Measurements from ENCODE around the gene PPFIBP2. TPM values are rescaled to one million over a fixed set of nuclear protein-coding genes. Genes with fewer than 3 reads are reported as not detected.

PPFIBP2 gene
- total RNA-seq, 1 experiment from 2014 or later: 21.5 TPM

DNA sequence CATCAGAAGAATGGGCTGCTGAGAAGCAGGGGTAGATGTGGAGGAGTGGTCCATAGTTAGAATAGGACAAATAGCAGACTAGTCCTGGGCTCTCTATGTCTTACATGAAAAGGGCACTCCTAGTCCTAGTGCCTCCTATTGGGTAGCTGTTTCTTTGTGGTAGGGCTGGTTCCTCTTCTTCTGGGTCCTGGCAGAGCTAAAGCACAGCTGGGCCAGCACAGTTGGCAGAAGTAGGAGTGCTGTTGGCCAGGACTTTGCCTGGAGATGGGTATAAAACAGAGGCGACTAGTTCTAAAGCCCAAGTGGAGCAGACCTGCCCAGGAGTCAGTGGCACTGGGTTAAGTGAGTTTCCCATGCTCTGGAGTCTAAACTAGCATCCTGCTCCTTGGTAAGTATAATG, 55.2 kb downstream of the PPFIBP2 start:
- H3K4me3 ChIP-seq (ENCODE audit: low read depth in 2 of 2, low read length in 2 of 2): no peak overlapping the region
- DNase-seq (ENCODE audit: low read depth, low spot score): no peak
- ATAC-seq: no peak
- peaks cover 8% of the 10 kb centered on the region; the same call in 1 of the 2 replicates for H3K4me1 ChIP-seq (ENCODE audit: control insufficient read depth, insufficient read depth, low read length)
- no peak overlapping the region for H3K27ac ChIP-seq (ENCODE audit: low read length)
- H3K27me3 ChIP-seq (ENCODE audit: control insufficient read depth, insufficient read depth, low read length): no peaks in the 10 kb centered on the region
- no peak for TF ChIP-seq POLR2AphosphoS5 (IDR thresholded peaks at IDR 0.05; ENCODE audit: low read depth, low read length)
- TF ChIP-seq TCF7L2 (IDR thresholded peaks at IDR 0.05; ENCODE audit: low read depth, low read length): no peak
- no peak for TF ChIP-seq SIN3A (IDR thresholded peaks at IDR 0.05; ENCODE audit: borderline replicate concordance, insufficient read depth, low read depth, low read length)
- TF ChIP-seq, protein P1, sequence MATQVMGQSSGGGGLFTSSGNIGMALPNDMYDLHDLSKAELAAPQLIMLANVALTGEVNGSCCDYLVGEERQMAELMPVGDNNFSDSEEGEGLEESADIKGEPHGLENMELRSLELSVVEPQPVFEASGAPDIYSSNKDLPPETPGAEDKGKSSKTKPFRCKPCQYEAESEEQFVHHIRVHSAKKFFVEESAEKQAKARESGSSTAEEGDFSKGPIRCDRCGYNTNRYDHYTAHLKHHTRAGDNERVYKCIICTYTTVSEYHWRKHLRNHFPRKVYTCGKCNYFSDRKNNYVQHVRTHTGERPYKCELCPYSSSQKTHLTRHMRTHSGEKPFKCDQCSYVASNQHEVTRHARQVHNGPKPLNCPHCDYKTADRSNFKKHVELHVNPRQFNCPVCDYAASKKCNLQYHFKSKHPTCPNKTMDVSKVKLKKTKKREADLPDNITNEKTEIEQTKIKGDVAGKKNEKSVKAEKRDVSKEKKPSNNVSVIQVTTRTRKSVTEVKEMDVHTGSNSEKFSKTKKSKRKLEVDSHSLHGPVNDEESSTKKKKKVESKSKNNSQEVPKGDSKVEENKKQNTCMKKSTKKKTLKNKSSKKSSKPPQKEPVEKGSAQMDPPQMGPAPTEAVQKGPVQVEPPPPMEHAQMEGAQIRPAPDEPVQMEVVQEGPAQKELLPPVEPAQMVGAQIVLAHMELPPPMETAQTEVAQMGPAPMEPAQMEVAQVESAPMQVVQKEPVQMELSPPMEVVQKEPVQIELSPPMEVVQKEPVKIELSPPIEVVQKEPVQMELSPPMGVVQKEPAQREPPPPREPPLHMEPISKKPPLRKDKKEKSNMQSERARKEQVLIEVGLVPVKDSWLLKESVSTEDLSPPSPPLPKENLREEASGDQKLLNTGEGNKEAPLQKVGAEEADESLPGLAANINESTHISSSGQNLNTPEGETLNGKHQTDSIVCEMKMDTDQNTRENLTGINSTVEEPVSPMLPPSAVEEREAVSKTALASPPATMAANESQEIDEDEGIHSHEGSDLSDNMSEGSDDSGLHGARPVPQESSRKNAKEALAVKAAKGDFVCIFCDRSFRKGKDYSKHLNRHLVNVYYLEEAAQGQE (IDR thresholded peaks at IDR 0.05; ENCODE audit: insufficient read depth in 1 of 2, low read depth in 2 of 2, low read length in 1 of 2): no peak
- TF ChIP-seq CTCF (IDR thresholded peaks at IDR 0.05): no peak
- POLR2A ChIA-PET: no interaction called here
- in situ Hi-C loops (cut with HindIII; ENCODE audit: low pct_unique_long_range_greater_than_20kb, low sequenced_read_pairs): no loop called here
- intact Hi-C loops (cut with micrococcal nuclease; ENCODE audit: unreplicated experiment): no loop called here
- CTCF ChIA-PET: no interaction called here
- H3K9me3 ChIP-seq (ENCODE audit: control insufficient read depth, insufficient read depth, low read depth, low read length): no peaks in the 10 kb centered on the region
- BruUV-seq (replicated peaks): no TSS peak
- H3K36me3 ChIP-seq (ENCODE audit: control insufficient read depth, insufficient read depth, low read length): no peaks in the 10 kb centered on the region

DNA sequence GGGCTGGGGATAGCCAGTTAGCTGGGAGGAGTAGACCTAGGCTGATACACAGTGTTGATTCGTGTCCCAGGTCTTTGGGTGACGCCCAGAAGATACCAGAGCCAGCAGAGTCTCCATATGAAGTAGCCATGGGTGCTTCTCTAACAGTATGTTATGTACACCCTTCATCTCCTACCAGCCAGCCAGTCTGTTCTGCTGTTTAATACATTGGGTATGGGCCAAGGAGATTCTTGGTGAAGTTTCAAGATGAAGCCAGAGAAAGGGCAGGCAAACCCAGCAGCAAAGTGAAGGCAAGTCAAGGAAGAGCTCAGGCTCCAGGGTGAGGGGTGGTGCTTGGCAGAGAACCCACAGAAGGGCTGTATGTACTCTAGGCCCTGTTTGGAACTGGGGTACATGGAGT, 56.4 kb downstream of the PPFIBP2 start:
- POLR2A ChIA-PET: no interaction called here

More for the DNA sequence above, 56.4 kb downstream of the PPFIBP2 start:
- DNase-seq (ENCODE audit: low read depth, low spot score) (no peak), ATAC-seq (no peak)
- TF ChIP-seq POLR2AphosphoS5 (IDR thresholded peaks at IDR 0.05; ENCODE audit: low read depth, low read length): no peak
- TF ChIP-seq, protein P1 (IDR thresholded peaks at IDR 0.05; ENCODE audit: insufficient read depth in 1 of 2, low read depth in 2 of 2, low read length in 1 of 2): no peak
- no peak for TF ChIP-seq SIN3A (IDR thresholded peaks at IDR 0.05; ENCODE audit: borderline replicate concordance, insufficient read depth, low read depth, low read length)
- TF ChIP-seq CTCF (IDR thresholded peaks at IDR 0.05): no peak
- TF ChIP-seq TCF7L2 (IDR thresholded peaks at IDR 0.05; ENCODE audit: low read depth, low read length): no peak
- CTCF ChIA-PET: interaction anchor here (2.3 kb wide), 1 partner anchor 95 kb away, joined by 21 read pairs; no protein-coding TSS in a partner anchor
- Histone ChIP-seq H3K27ac (ENCODE audit: low read length) (no peak overlapping the region), H3K9me3 (ENCODE audit: control insufficient read depth, insufficient read depth, low read depth, low read length) (no peaks in the 10 kb centered on the region), H3K4me3 (ENCODE audit: low read depth in 2 of 2, low read length in 2 of 2) (no peak overlapping the region), H3K27me3 (ENCODE audit: control insufficient read depth, insufficient read depth, low read length) (no peaks in the 10 kb centered on the region), H3K4me1 (ENCODE audit: control insufficient read depth, insufficient read depth, low read length) (peaks cover 8% of the 10 kb centered on the region; the same call in 1 of the 2 replicates), H3K36me3 (ENCODE audit: control insufficient read depth, insufficient read depth, low read length) (no peaks in the 10 kb centered on the region)
- BruUV-seq (replicated peaks): no TSS peak
- in situ Hi-C loops (cut with HindIII; ENCODE audit: low pct_unique_long_range_greater_than_20kb, low sequenced_read_pairs): no loop called here
- intact Hi-C loops (cut with micrococcal nuclease; ENCODE audit: unreplicated experiment): loop anchor here (2.0 kb wide), 1 partner anchor 95 kb away; no protein-coding TSS in a partner anchor
